Left lung (tissue), 10 donors: ENCODE measurements around the gene ZNF616. TPM values are rescaled to one million over a fixed set of nuclear protein-coding genes. Genes with fewer than 3 reads are reported as not detected.
"Not testable (repeated sequence)": the region's sequence is repeated elsewhere in the genome, so short reads cannot be mapped to it uniquely, and the experiment has no call there.

Experiments
- ATAC-seq: fragments of 200-7000 bp; cut with Tn5 transposase; one replicate; pipeline ENCODE4 v1.9.1; 2020; ENCODE audit warnings: moderate library complexity
- DNase-seq, 4 donors: peaks; one replicate each; pipeline ENCODE4 v3.0.0-alpha.2; 2013 to 2020
- H3K27ac ChIP-seq, 2 donors: fragments of 200-600 bp; sonication (generic) in 1 of 2; one replicate each; pipeline versions ENCODE4 v1.5.0 to v1.8.0; 2020 to 2021
- H3K27me3 ChIP-seq, 2 donors: fragments of 200-600 bp; sonication (generic) in 1 of 2; one replicate each; pipeline versions ENCODE4 v1.5.0 to v1.8.0; 2020 to 2021
- H3K36me3 ChIP-seq, 2 donors: fragments of 200-600 bp; sonication (generic) in 1 of 2; one replicate each; pipeline versions ENCODE4 v1.5.0 to v1.8.0; 2020 to 2021
- H3K4me1 ChIP-seq, 2 donors: fragments of 200-600 bp; one replicate each; pipeline ENCODE4 v1.8.0; 2021
- H3K4me3 ChIP-seq, 2 donors: fragments of 200-600 bp; sonication (generic) in 1 of 2; one replicate each; pipeline versions ENCODE4 v1.5.0 to v1.8.0; 2020 to 2021; ENCODE audit warnings: mild to moderate bottlenecking in 1 of 2
- H3K9me3 ChIP-seq, 2 donors: fragments of 200-600 bp; sonication (generic) in 1 of 2; one replicate each; pipeline versions ENCODE4 v1.5.0 to v1.8.0; 2020 to 2021
- CTCF ChIP-seq, 2 donors: fragments of 200-600 bp; sonication (generic) in 1 of 2; IDR thresholded peaks; one replicate each; pipeline versions ENCODE4 v1.5.0 to v1.8.0; 2021; ENCODE audit warnings: antibody characterized with exemption in 2 of 2
- intact Hi-C, 2 donors: fragments of 100-400 bp; cut with DNase I; formaldehyde crosslinking; loops; one replicate each; pipeline versions ENCODE4 v1.11.2 to v1.14.2; 2022
- polyA plus RNA-seq, 6 donors: library from polyadenylated mRNA; unstranded; fragments of 120-200 nt; gene quantifications; one replicate each; pipeline ENCODE4 v1.2.1, GENCODE V29; 2013; ENCODE audit not compliant: insufficient read length in 6 of 6
- total RNA-seq, 2 donors: library from RNA; stranded (reverse); fragmentation: NEBNext Ultra II Directional; extraction: Animal tissue kit (Norgen Biotek cat#: 25700); gene quantifications; one replicate each; pipeline ENCODE4 v1.2.1, GENCODE V29; 2021
- donor health status: DM: no; HTN: yes; CAD: no.
- donor health status: DM: no; HTN: no; CAD: no.

ZNF616 gene
- total and polyA plus RNA-seq, 8 donors = 12.0 to 26.0 (median 23.1) TPM

DNA sequence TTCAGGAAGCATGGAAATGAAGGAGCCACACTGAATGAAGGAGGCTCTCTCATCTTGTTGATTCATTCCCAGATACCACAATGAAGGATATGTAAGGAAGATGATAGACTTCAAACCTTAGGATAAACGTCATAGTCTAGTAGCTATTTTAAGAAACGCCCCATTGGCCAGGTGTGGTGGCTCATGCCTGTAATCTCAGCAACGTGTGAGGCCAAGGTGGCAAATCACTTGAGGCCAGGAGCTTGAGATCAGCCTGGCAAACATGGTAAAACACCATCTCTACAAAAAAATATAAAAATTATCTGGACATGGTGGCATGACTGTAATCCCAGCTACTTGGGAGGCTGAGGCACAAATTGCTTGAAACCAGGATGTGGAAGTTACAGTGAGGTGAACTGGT is 27.1 kb downstream of the ZNF616 start:
- peaks cover 0 to 34% of the 10 kb centered on the region in 2 donors for H3K36me3 ChIP-seq
- H3K27ac ChIP-seq = no peak overlapping the region
- intact Hi-C loops = no loop called here
- ATAC-seq (no peak), DNase-seq (no peak)
- no peak overlapping the region for H3K4me3 ChIP-seq
- no peaks in the 10 kb centered on the region for H3K27me3 ChIP-seq
- H3K4me1 ChIP-seq = no peaks in the 10 kb centered on the region
- H3K9me3 ChIP-seq = peaks cover 25 to 100% of the 10 kb centered on the region in 2 donors
- no peak for TF ChIP-seq CTCF (IDR thresholded peaks at IDR 0.05)

DNA sequence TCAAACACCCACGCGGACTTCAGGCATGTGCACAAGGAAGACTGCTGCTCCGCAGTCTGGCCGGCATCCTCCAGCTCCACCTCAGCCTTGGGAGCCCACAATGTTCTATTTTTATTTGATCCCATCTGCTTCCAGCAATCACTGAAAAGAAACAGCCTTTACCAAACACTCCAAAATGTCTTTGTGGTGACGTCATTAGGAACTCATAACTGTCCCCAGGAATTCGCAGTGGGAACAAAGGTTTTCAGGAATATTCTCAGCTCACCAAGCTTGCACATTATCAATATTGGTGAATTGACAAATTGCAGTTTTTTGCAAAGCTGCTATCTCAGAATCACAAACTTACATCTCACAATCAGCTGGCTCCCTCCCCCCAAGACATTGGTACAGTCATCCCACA is 29.0 kb downstream of the ZNF616 start:
- ATAC-seq = no peak
- no peaks in the 10 kb centered on the region for H3K27me3 ChIP-seq
- H3K36me3 ChIP-seq = peaks cover 0 to 15% of the 10 kb centered on the region in 2 donors
- H3K27ac ChIP-seq = no peak overlapping the region
- intact Hi-C loops = no loop called here
- H3K9me3 ChIP-seq = peaks cover 18 to 100% of the 10 kb centered on the region in 2 donors
- no peaks in the 10 kb centered on the region for H3K4me1 ChIP-seq
- H3K4me3 ChIP-seq = no peak overlapping the region
- no peak for TF ChIP-seq CTCF (IDR thresholded peaks at IDR 0.05)
- no peak for DNase-seq

GRCh38 chr19:52102782-52103181 is 37.0 kb downstream of the ZNF616 start:
- no peak for DNase-seq
- ATAC-seq = no peak
- Histone ChIP-seq H3K36me3 (no peaks in the 10 kb centered on the region), H3K27me3 (no peaks in the 10 kb centered on the region), H3K4me1 (no peaks in the 10 kb centered on the region), H3K9me3 (peaks cover 0 to 99% of the 10 kb centered on the region in 2 donors), H3K27ac (no peak overlapping the region), H3K4me3 (no peak overlapping the region)
- no peak for TF ChIP-seq CTCF (IDR thresholded peaks at IDR 0.05)
- intact Hi-C loops = no loop called here

GRCh38 chr19:52101866-52102562 is 37.7 kb downstream of the ZNF616 start:
- ATAC-seq (no peak), DNase-seq (no peak)
- Histone ChIP-seq H3K27me3 (no peaks in the 10 kb centered on the region), H3K4me1 (no peaks in the 10 kb centered on the region), H3K4me3 (no peak overlapping the region), H3K27ac (no peak overlapping the region), H3K9me3 (peaks cover 0 to 99% of the 10 kb centered on the region in 2 donors), H3K36me3 (no peaks in the 10 kb centered on the region)
- TF ChIP-seq CTCF (IDR thresholded peaks at IDR 0.05) = no peak
- intact Hi-C loops = no loop called here

DNA sequence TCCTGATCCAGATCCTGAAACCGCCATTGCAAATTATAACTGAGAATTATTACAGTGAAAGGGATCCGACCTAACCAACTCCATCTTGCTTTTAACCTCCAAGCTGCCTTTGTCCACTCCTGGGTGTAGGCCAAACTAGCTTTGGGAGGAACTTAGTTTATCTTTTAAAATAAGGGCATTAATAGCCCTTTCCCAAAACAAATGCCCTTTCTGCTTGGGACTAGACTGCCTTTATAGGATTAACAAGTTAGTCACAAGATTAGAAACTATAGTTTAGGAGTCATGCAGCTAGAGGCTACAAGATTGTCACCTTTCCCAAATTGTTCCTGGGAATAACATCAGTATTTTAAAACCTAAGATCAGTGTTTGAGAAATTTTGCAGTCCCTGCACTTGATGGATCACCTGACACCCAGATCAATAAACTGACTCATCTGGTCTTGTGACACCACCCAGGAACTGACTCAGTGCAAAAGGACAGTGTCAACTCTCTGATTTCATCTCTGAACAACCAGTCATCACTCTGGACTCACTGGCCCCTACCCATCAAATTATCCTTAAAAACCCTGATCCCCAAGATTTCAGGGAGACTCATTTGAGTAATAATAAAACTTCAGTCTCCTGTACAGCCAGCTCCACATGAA is 40.1 kb downstream of the ZNF616 start:
- no peak for TF ChIP-seq CTCF (IDR thresholded peaks at IDR 0.05)
- DNase-seq (no peak), ATAC-seq (no peak)
- Histone ChIP-seq H3K4me3 (no peak overlapping the region), H3K9me3 (peaks cover 0 to 83% of the 10 kb centered on the region in 2 donors), H3K36me3 (no peaks in the 10 kb centered on the region), H3K27ac (no peak overlapping the region), H3K4me1 (peaks cover 0 to 4% of the 10 kb centered on the region in 2 donors), H3K27me3 (no peaks in the 10 kb centered on the region)
- intact Hi-C loops = no loop called here

DNA sequence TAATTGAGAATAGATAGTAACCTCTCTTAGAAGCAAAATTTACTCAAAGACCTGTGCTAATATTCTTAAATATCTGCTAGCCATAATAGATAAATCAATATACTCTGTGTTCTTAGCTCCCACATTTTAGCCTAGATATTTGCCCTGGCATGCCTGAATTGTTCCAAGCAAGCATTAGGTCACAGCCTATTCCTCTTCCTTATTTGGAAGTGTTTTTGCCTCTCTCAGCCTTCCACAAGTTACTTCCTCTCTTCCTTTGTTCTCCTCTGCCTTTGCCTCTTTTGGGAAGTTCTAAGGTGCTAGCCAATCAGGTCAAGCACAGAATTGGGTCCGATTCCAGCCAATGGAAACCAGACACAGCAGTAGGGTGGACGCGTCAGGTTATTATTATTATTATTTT is 43.3 kb downstream of the ZNF616 start:
- H3K27ac ChIP-seq, ATAC-seq, intact Hi-C loops, DNase-seq, H3K4me3 ChIP-seq, H3K27me3 ChIP-seq: not testable (repeated sequence)
- peaks cover 13 to 21% of the 10 kb centered on the region in 2 donors for H3K4me1 ChIP-seq
- peaks cover 0 to 68% of the 10 kb centered on the region in 2 donors for H3K9me3 ChIP-seq
- peaks cover 0 to 24% of the 10 kb centered on the region in 2 donors for H3K36me3 ChIP-seq
